Measurements from ENCODE around the gene HTATSF1.

HTATSF1 gene

GRCh38 chrX:136496186-136496763 is 1.1 kb upstream of the HTATSF1 start:
- no peak for DNase-seq (ENCODE audit: low spot score)

DNA sequence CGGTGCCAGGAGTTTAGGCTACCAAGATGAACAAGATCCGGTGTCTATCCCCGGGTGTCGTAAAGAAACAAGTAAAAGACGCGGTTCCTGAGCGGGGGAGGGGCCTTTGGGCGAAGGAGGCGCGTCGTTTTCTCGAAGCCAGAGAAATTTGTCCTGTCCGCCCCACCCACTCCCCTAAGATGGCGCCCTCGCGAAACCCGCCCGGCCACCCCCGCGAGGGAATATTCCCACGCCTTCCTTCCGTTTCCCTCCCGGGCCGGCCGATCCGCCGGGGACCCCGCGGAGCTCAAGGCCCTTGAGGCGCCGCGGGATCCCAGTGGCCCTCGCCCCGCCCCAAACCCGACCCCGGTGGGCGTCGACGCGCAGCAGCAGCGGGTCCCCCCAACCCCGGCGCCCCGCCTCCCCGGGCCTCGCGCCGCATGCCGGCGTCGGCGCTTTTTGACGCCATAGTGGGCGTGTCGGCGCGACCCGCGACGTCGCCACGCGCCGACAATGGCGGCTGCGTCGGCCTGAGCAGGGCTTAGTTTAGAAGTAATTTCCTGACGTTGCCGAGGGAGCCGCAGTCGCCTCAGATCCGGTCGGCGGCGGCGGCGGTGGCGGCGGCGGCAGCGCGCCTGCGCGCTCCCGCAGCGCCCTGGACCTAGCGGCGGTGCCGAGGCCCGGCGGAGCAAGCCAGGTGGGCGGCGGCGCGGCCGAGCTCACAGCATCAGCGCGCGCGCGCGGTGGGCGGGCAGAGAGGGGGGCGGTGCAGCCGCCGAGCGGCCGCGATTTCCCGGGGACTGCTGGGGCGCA is 432 bp upstream of the HTATSF1 start:
- DNase-seq (ENCODE audit: low spot score), result peak; percentile 66

GRCh38 chrX:136519069-136519468 is 21.7 kb downstream of the HTATSF1 start:
- DNase-seq (ENCODE audit: low spot score), result no peak

DNA sequence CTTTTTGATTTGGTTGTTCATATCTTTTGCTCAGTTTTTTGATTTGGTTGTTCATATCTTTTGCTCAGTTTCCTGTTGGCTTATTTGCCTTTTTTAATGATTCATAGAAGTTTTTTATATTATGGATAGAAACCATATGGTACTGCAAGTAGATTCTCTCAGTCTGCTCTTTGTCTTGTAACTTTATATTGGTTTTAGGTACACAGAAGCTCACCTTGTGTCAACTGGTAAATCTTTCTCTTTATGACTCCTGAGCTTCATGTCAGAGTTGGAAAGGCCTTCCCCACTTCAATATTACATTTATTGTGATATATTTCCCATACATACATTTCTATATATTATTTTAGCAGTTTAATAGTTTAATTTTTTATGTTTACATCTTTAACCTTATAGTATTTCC is 26.4 kb downstream of the HTATSF1 start:
- DNase-seq (ENCODE audit: low spot score), result no peak

- peak; percentile 76 for DNase-seq (ENCODE audit: low spot score)
Observed at GRCh38 chrX:136525738-136526606, 28.6 kb downstream of the HTATSF1 start.

- DNase-seq (ENCODE audit: low spot score), result no peak
Observed at GRCh38 chrX:136528645-136529315, 31.4 kb downstream of the HTATSF1 start.

DNA sequence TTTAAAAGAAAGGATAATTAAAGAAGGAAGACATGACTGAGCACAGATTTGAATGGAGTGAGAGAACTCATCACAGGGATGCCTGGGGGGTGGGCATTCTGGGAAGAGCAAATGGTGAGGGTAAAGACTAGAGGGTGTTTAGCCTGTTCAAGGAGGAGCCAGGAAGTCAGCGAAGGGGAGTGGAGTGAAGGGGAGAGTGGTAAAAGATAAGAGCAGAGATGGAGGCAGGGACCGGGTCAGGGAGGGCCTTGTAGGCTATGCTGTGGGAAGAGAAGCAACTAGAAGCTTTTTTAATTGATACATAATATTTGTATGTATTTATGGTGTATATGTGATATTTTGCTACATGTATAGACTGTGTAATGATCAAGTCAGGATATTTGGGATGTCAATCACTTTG is 32.4 kb downstream of the HTATSF1 start:
- no peak for DNase-seq (ENCODE audit: low spot score)

GRCh38 chrX:136531951-136532350 is 34.6 kb downstream of the HTATSF1 start, which contains the start of gene VGLL1:
Gene VGLL1, plus strand, starts transcription at chrX:136532215. Its CDS starts 3,806 bp downstream, at chrX:136536021.
- no peak for DNase-seq (ENCODE audit: low spot score)

DNA sequence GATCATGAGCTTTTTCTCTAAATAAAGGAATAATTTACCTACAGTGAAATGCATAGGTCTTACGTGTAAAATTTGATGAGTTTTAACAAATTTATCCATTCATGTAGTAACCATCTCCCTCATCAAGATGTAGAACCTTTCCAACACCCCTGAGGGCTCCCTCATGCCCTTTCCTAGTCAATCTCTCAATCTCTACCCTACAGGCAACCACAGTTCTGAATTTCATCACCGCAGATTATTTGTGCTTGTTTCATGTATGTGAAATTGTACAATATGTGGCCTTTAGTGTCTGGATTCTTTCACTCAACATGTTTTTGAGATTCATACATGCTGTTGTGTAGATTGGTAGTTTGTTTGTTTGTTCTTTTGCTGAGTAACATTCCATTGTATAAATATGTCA is 36.7 kb downstream of the HTATSF1 start:
- DNase-seq (ENCODE audit: low spot score), result no peak

DNA sequence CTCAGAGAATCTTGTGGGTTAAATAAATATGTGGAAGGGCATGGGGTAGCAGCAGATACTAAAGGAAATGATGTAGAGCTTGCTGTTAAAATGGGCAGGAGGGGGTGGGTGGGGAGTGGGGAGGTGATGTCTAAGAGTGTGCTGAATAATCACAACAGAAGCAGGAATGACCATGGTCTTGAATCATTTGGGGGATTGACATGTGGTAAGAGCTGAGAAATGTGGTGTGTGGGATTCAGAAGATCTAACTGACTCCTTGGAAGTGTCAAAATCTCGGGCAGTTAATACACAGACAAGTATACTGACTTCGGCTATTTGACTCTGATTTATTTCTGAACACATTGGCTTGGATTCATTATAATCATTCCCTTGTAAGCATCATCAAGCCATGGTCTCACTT is 41.4 kb downstream of the HTATSF1 start:
- DNase-seq (ENCODE audit: low spot score), result no peak

DNA sequence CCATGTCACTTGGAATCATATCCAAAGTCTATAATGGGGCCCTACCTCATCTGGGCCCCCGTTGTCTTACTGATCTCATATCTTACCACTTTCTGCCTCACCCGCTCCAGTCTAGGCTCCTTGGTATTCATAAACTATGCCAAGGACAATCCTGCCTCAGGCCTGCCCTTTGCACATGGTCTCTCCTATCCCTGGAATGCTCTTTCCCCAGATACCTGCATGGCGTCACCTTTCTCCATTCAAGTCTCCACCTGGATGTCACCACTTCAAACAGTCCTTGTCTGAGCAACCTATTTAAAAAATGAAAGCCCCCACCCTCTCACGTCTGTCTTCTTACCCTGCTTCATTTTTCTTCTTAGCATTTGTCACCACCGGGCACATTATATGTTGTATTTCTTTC is 42.8 kb downstream of the HTATSF1 start:
- DNase-seq (ENCODE audit: low spot score), result no peak

DNA sequence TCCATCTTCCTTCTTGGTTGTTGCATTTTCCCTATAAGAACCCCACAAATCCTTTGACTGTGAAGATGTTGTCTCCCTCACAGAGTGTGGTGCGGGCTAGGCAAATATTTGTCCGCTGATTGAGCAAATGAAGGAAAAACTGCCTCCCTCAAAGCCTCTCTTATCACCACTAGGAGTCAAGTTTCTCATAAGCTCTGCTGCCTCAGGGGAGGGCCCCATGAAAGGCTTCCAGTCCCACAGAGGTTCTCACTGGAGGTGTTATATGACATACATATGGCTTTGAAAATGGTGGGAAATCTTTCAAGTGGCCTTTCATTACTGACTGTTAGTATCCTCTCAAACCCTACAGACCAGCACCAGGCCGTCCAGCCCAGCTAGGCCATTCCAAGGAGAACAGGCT is 43.9 kb downstream of the HTATSF1 start:
- DNase-seq (ENCODE audit: low spot score), result no peak

DNA sequence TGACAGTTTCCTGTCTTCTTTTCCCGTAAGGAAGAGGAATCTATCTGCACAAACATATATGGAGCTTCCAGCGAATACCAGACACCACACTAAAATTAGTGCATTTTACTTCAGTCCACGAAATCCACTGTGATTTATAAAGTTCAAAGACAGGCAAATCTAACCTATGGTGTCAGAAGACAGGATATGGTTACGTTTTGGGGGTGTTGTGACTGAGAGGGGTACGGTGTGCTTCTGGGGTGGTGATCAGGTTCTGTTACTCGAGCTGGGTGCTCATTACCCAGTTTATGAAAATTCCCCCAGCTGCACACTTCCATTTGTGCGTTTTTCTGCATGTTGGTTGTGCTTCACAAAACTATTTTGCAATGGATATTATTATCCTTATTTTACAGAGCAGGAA is 44.9 kb downstream of the HTATSF1 start:
- DNase-seq (ENCODE audit: low spot score), result no peak

DNA sequence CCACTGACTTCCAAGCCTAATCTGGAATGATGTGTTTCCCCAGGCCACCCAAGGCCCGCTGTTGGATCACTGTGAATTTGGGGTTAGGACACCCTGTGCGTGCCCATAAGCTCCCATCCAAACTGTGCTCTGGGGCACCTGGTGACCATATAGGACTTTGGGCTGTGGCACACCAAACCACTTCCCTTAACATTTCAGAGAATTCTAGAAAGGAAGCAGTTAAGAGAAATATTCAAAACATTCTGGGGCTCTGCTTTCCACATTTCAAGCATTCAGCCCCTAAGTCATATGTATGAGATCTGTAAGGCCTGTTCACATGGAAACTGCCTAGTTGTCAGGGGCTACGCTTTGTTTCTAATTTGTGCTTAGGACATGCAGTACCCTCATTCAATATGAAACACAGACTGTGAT is 49.0 kb downstream of the HTATSF1 start:
- no peak for DNase-seq (ENCODE audit: low spot score)

GRCh38 chrX:136549226-136549625 is 51.8 kb downstream of the HTATSF1 start:
- DNase-seq (ENCODE audit: low spot score), result no peak

GRCh38 chrX:136551410-136551809 is 54.0 kb downstream of the HTATSF1 start:
- no peak for DNase-seq (ENCODE audit: low spot score)

- no peak for DNase-seq (ENCODE audit: low spot score)
Observed at GRCh38 chrX:136555694-136556093, 58.3 kb downstream of the HTATSF1 start.
